Psoas muscle (tissue), 8 donors: Measurements from ENCODE around the gene MAT2A. TPM values are rescaled to one million over a fixed set of nuclear protein-coding genes. Genes with fewer than 3 reads are reported as not detected.

Experiments
- ATAC-seq, 4 donors: fragments of 200-7000 bp; cut with Tn5 transposase; one replicate each; pipeline ENCODE4 v1.9.1; 2020; ENCODE audit warnings: moderate library complexity in 3 of 4, mild to moderate bottlenecking in 2 of 4
- DNase-seq, 2 donors: peaks; one replicate each; pipeline ENCODE4 v3.0.0-alpha.2; 2020
- H3K27ac ChIP-seq: fragments of 200-600 bp; one replicate; pipeline ENCODE4 v1.8.0; 2022
- H3K27me3 ChIP-seq, 3 donors: fragments of 200-600 bp in 1 of 3; one replicate each; pipeline versions ENCODE4 v1.6.1 to v1.8.0; 2013 to 2022; ENCODE audit warnings: low read length in 2 of 3, mild to moderate bottlenecking in 2 of 3, moderate library complexity in 1 of 3; ENCODE audit not compliant: insufficient read depth in 3 of 3
- H3K36me3 ChIP-seq, 2 donors: fragments of 200-600 bp in 1 of 2; one replicate each; pipeline versions ENCODE4 v1.6.1 to v1.8.0; 2013 to 2022; ENCODE audit warnings: low read depth in 1 of 2, mild to moderate bottlenecking in 1 of 2, moderate library complexity in 1 of 2; ENCODE audit not compliant: insufficient read depth in 1 of 2
- H3K4me1 ChIP-seq: fragments of 200-600 bp; one replicate; pipeline ENCODE4 v1.8.0; 2022
- H3K4me3 ChIP-seq: fragments of 200-600 bp; one replicate; pipeline ENCODE4 v1.8.0; 2022; ENCODE audit warnings: mild to moderate bottlenecking
- H3K9me3 ChIP-seq: fragments of 200-600 bp; one replicate; pipeline ENCODE4 v1.8.0; 2022
- WGBS, 3 donors: extraction: QIAGEN DNeasy Blood & Tissue Kit; methylation state at CpG; one replicate each; pipeline versions ENCODE4 v1.1.6 to v1.1.7; 2013; 5-methylcytosine and 5-hydroxymethylcytosine counted together
- intact Hi-C, 2 donors: fragments of 100-400 bp; cut with DNase I; formaldehyde crosslinking; loops; one replicate each; pipeline versions ENCODE4 v1.11.0 to v1.14.2; 2022
- polyA plus RNA-seq, 3 donors: library from polyadenylated mRNA; stranded (reverse); fragments of 200-250 nt; gene quantifications; one replicate each; pipeline ENCODE4 v1.2.3, GENCODE V29; 2013
- total RNA-seq, 4 donors: library from RNA; stranded (reverse); fragmentation: NEBNext Ultra II Directional in 2 of 4; extraction: Animal tissue kit (Norgen Biotek cat#: 25700) in 2 of 4; gene quantifications; one replicate each; pipeline versions ENCODE4 v1.2.1 to v1.2.4, GENCODE V29; 2021 to 2023
- TF ChIP-seq, protein P1 (sequence below): fragments of 200-600 bp; IDR thresholded peaks from one replicate; pipeline ENCODE4 v1.8.0; 2022; ENCODE audit warnings: antibody characterized with exemption
- donor health status: healthy with polysubstance abuse.
- donor health status: DM: no; HTN: no; CAD: no; lungs with moderate emphysema.
- donor health status: Bipolar disorder and iron deficiency.
- donor health status: healthy.
- donor health status: DM: yes; HTN: yes; CAD: no.
- donor health status: DM: no; HTN: no; CAD: no.
- donor health status: DM: no; HTN: no; CAD: no.
- donor health status: DM: yes; HTN: yes; CAD: no.

MAT2A gene
- total and polyA plus RNA-seq, 7 donors: 55.9 to 356 (median 178) TPM

- no peaks in the 10 kb centered on the region for H3K4me1 ChIP-seq
- TF ChIP-seq, protein P1, sequence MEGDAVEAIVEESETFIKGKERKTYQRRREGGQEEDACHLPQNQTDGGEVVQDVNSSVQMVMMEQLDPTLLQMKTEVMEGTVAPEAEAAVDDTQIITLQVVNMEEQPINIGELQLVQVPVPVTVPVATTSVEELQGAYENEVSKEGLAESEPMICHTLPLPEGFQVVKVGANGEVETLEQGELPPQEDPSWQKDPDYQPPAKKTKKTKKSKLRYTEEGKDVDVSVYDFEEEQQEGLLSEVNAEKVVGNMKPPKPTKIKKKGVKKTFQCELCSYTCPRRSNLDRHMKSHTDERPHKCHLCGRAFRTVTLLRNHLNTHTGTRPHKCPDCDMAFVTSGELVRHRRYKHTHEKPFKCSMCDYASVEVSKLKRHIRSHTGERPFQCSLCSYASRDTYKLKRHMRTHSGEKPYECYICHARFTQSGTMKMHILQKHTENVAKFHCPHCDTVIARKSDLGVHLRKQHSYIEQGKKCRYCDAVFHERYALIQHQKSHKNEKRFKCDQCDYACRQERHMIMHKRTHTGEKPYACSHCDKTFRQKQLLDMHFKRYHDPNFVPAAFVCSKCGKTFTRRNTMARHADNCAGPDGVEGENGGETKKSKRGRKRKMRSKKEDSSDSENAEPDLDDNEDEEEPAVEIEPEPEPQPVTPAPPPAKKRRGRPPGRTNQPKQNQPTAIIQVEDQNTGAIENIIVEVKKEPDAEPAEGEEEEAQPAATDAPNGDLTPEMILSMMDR: no peak
- no peak overlapping the region for H3K4me3 ChIP-seq
- no peaks in the 10 kb centered on the region for H3K36me3 ChIP-seq
- WGBS, 3 donors: 85 to 92% (median 85%) methylated on average over 2 of the region's 2 CpGs
- H3K9me3 ChIP-seq: no peaks in the 10 kb centered on the region
- ATAC-seq (no peak), DNase-seq (no peak)
- intact Hi-C loops: no loop called here
- no peak overlapping the region for H3K27ac ChIP-seq
- no peaks in the 10 kb centered on the region for H3K27me3 ChIP-seq
These were observed 10.6 kb upstream of the MAT2A start for GRCh38 chr2:85528355-85528754.

- no peaks in the 10 kb centered on the region for H3K27me3 ChIP-seq
- H3K27ac ChIP-seq: no peak overlapping the region
- no peak for DNase-seq
- intact Hi-C loops: no loop called here
- no peaks in the 10 kb centered on the region for H3K36me3 ChIP-seq
- H3K9me3 ChIP-seq: no peaks in the 10 kb centered on the region
- WGBS, 3 donors: 91 to 100% (median 97%) methylated on average over 1 of the region's 1 CpG
- no peak overlapping the region for H3K4me3 ChIP-seq
- H3K4me1 ChIP-seq: no peaks in the 10 kb centered on the region
- ATAC-seq: no peak
- TF ChIP-seq, protein P1: no peak
These were observed 9.2 kb upstream of the MAT2A start for GRCh38 chr2:85529809-85530208.

DNA sequence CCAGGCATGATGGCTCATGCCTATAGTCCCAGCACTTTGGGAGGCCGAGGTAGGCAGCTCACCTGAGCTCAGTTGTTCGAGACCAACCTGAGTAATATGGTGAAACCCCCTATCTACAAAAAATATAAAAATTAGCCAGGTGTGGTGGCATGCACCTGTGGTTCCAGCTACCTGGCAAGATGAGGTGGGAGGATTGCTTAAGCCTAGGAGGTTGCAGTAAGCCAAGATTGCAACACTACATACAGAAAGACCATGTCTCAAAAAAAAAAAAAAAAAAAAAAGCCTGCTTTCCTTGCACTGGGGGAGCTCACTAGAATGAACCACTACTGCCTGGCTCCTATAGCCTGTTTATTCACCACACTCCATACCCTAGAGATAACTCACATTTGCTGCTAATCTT is 7.4 kb upstream of the MAT2A start:
- ATAC-seq (no peak), DNase-seq (no peak)
- WGBS, 3 donors: 76 to 98% (median 77%) methylated on average over 2 of the region's 2 CpGs
- TF ChIP-seq, protein P1: no peak
- H3K4me1 ChIP-seq: peaks cover 3% of the 10 kb centered on the region
- H3K4me3 ChIP-seq: no peak overlapping the region
- intact Hi-C loops: no loop called here
- no peaks in the 10 kb centered on the region for H3K27me3 ChIP-seq
- H3K27ac ChIP-seq: no peak overlapping the region
- no peaks in the 10 kb centered on the region for H3K36me3 ChIP-seq
- H3K9me3 ChIP-seq: no peaks in the 10 kb centered on the region

DNA sequence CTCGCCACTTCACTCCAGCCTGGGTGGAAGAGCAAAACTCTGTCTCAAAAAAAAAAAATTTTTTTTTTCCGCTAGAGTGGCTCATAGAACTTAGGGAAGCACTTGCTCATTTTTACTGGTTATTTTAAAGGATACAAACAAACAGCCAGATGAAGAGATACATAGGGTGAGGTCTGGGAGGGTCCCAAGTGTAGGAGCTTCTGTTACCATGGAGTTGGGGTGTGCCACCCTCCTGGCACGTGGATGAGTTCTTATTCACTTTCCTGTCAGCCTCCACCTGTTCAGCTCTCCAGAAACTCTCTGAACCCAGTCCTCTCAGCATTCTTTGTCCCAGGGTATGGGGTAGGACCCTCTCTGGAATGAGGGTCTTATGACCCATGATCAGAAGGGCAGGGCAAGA is 4.9 kb upstream of the MAT2A start:
- Histone ChIP-seq H3K4me3 (no peak overlapping the region), H3K27me3 (no peaks in the 10 kb centered on the region), H3K9me3 (no peaks in the 10 kb centered on the region), H3K36me3 (no peaks in the 10 kb centered on the region), H3K27ac (no peak overlapping the region), H3K4me1 (peaks cover 12% of the 10 kb centered on the region)
- intact Hi-C loops: no loop called here
- ATAC-seq: no peak
- no peak for DNase-seq
- TF ChIP-seq, protein P1: no peak
- WGBS, 3 donors: 81 to 83% (median 82%) methylated on average over 3 of the region's 3 CpGs

- ATAC-seq (no peak), DNase-seq (no peak)
- H3K36me3 ChIP-seq: no peaks in the 10 kb centered on the region
- 83 to 89% (median 85%) methylated on average over 3 of the region's 3 CpGs for WGBS, 3 donors
- no peaks in the 10 kb centered on the region for H3K27me3 ChIP-seq
- H3K27ac ChIP-seq: no peak overlapping the region
- TF ChIP-seq, protein P1: no peak
- peaks cover 12% of the 10 kb centered on the region for H3K4me1 ChIP-seq
- H3K9me3 ChIP-seq: no peaks in the 10 kb centered on the region
- H3K4me3 ChIP-seq: no peak overlapping the region
- intact Hi-C loops: no loop called here
These were observed 4.1 kb upstream of the MAT2A start for GRCh38 chr2:85534881-85535280.
